IMR-90 (cell line): ENCODE data around the gene LYPD6B. TPM values are rescaled to one million over a fixed set of nuclear protein-coding genes. Genes with fewer than 3 reads are reported as not detected.

ENCODE experiments used
- ATAC-seq: fragments of 200-7000 bp; cut with Tn5 transposase; 2 replicates; pipeline ENCODE4 v1.9.1; 2020; ENCODE audit warnings: low read depth, mild to moderate bottlenecking, moderate library complexity
- BruUV-seq: library from RNA; stranded (reverse); fragments of 400-500 nt; replicated peaks from 2 replicates; lab custom pipeline; 2021; lab: Mats Ljungman, UMichigan
- CTCF ChIA-PET: fragments of 300-600 bp; formaldehyde crosslinking; extraction: SDS; loops from one replicate; lab custom pipeline; 2021; ENCODE audit warnings: antibody characterized with exemption; lab: Yijun Ruan, JAX
- POLR2A ChIA-PET: fragments of 300-600 bp; sonication (Branson Sonifier 250); formaldehyde crosslinking; loops from one replicate; lab custom pipeline; 2022; ENCODE audit warnings: antibody characterized with exemption; ENCODE audit not compliant: unreplicated experiment; lab: Charles Lee
- DNase-seq: peaks from one replicate; pipeline ENCODE4 v3.0.0; 2013
- H2AFZ ChIP-seq: replicated peaks from 2 replicates; pipeline ENCODE3; 2013; ENCODE audit warnings: low read length, mild to moderate bottlenecking; ENCODE audit not compliant: poor library complexity
- H2AK5ac ChIP-seq: 2 replicates; pipeline ENCODE4 v1.6.1; 2013; ENCODE audit warnings: low read depth, low read length, inconsistent platforms
- H2AK9ac ChIP-seq: replicated peaks from 2 replicates; pipeline ENCODE3; 2013; ENCODE audit warnings: mild to moderate bottlenecking, low read depth, low read length, moderate library complexity; ENCODE audit not compliant: poor library complexity
- H2BK120ac ChIP-seq: 2 replicates; pipeline ENCODE4 v1.6.1; 2013; ENCODE audit warnings: low read depth, low read length, inconsistent platforms
- H2BK15ac ChIP-seq: 3 replicates; pipeline ENCODE4 v1.6.1; 2013; ENCODE audit warnings: low read depth, low read length, inconsistent platforms
- H2BK20ac ChIP-seq: 2 replicates; pipeline ENCODE4 v1.6.1; 2013; ENCODE audit warnings: low read depth, mild to moderate bottlenecking, inconsistent platforms, low read length, moderate library complexity
- H2BK5ac ChIP-seq: 2 replicates; pipeline ENCODE4 v1.6.1; 2013; ENCODE audit warnings: mild to moderate bottlenecking, low read depth, low read length, inconsistent platforms; ENCODE audit not compliant: poor library complexity, severe bottlenecking
- H3K14ac ChIP-seq: replicated peaks from 2 replicates; pipeline ENCODE4 v1.6.1; 2013; ENCODE audit warnings: low read depth, low read length, inconsistent platforms
- H3K18ac ChIP-seq: 2 replicates; pipeline ENCODE4 v1.6.1; 2013; ENCODE audit warnings: low read depth, low read length, control low read depth
- H3K23ac ChIP-seq: 2 replicates; pipeline ENCODE4 v1.6.1; 2013; ENCODE audit warnings: low read depth, low read length, inconsistent platforms
- H3K27ac ChIP-seq: 2 replicates; pipeline ENCODE4 v1.5.1; 2013; ENCODE audit warnings: mild to moderate bottlenecking, control low read depth, low read length; ENCODE audit not compliant: insufficient read depth
- H3K27me3 ChIP-seq: 2 replicates; pipeline ENCODE4 v1.6.1; 2013; ENCODE audit warnings: low read length; ENCODE audit not compliant: control insufficient read depth, insufficient read depth
- H3K36me3 ChIP-seq: 2 replicates; pipeline ENCODE4 v1.6.1; 2013; ENCODE audit warnings: low read length, mixed read lengths; ENCODE audit not compliant: control insufficient read depth, insufficient read depth
- H3K4ac ChIP-seq: 2 replicates; pipeline ENCODE4 v1.6.1; 2013; ENCODE audit warnings: low read depth, low read length, inconsistent platforms
- H3K4me1 ChIP-seq: 2 replicates; pipeline ENCODE4 v1.6.1; 2013; ENCODE audit warnings: low read length, mixed read lengths; ENCODE audit not compliant: control insufficient read depth, insufficient read depth
- H3K4me2 ChIP-seq: 2 replicates; pipeline ENCODE4 v1.6.1; 2013; ENCODE audit warnings: low read depth, mild to moderate bottlenecking, control low read depth, low read length, moderate library complexity
- H3K4me3 ChIP-seq: 2 replicates; pipeline ENCODE4 v1.5.1; 2013; ENCODE audit warnings: low read depth, mild to moderate bottlenecking, control low read depth, low read length, moderate library complexity; ENCODE audit not compliant: insufficient read depth
- H3K56ac ChIP-seq: 2 replicates; pipeline ENCODE4 v1.6.1; 2013; ENCODE audit warnings: low read length, inconsistent platforms; ENCODE audit not compliant: insufficient read depth; ENCODE audit errors: extremely low read depth
- H3K79me1 ChIP-seq, 2 experiments: 2 replicates each; pipeline ENCODE4 v1.6.1; 2013; ENCODE audit warnings: low read length in 2 of 2, inconsistent platforms in 1 of 2, low read depth in 1 of 2
- H3K9ac ChIP-seq: 2 replicates; pipeline ENCODE4 v1.6.1; 2013; ENCODE audit warnings: low read depth, low read length, control low read depth
- H3K9me1 ChIP-seq: 2 replicates; pipeline ENCODE4 v1.6.1; 2013; ENCODE audit warnings: low read length, inconsistent platforms; ENCODE audit not compliant: insufficient read depth
- H3K9me3 ChIP-seq: 2 replicates; pipeline ENCODE4 v1.6.1; 2013; ENCODE audit warnings: low read length; ENCODE audit not compliant: control insufficient read depth, insufficient read depth
- H4K20me1 ChIP-seq: 2 replicates; pipeline ENCODE4 v1.6.1; 2013; ENCODE audit warnings: low read length, inconsistent platforms; ENCODE audit not compliant: insufficient read depth
- H4K5ac ChIP-seq: 2 replicates; pipeline ENCODE4 v1.6.1; 2013; ENCODE audit warnings: mild to moderate bottlenecking, low read depth, low read length, control low read depth
- H4K8ac ChIP-seq, 2 experiments: 2 replicates each; pipeline ENCODE4 v1.6.1; 2013; ENCODE audit warnings: low read depth in 2 of 2, low read length in 2 of 2, control low read depth in 1 of 2, inconsistent platforms in 1 of 2
- H4K91ac ChIP-seq: 2 replicates; pipeline ENCODE4 v1.6.1; 2013; ENCODE audit warnings: low read depth, low read length, inconsistent platforms; ENCODE audit not compliant: insufficient read depth
- BHLHE40 ChIP-seq: fragments of 150-350 bp; IDR thresholded peaks from 2 replicates; pipeline ENCODE4 v1.6.1; 2016; ENCODE audit warnings: mild to moderate bottlenecking, low read depth, low read length
- CEBPB ChIP-seq: IDR thresholded peaks from 2 replicates; pipeline ENCODE4 v1.6.1; 2012; ENCODE audit warnings: low read depth, low read length, improper control_type of control experiment
- CHD1 ChIP-seq: IDR thresholded peaks from 2 replicates; pipeline ENCODE4 v1.6.1; 2012; ENCODE audit warnings: low read depth, low read length, improper control_type of control experiment
- CTCF ChIP-seq: conservative IDR thresholded peaks from 2 replicates; pipeline ENCODE4 v1.5.1; 2012; ENCODE audit warnings: mild to moderate bottlenecking, low read depth, low read length, improper control_type of control experiment
- ELK1 ChIP-seq: fragments of 150-350 bp; IDR thresholded peaks from 2 replicates; pipeline ENCODE4 v1.6.1; 2016; ENCODE audit warnings: low read depth, mild to moderate bottlenecking, low read length, moderate library complexity, borderline replicate concordance
- FOS ChIP-seq: fragments of 150-350 bp; IDR thresholded peaks from 2 replicates; pipeline ENCODE4 v1.6.1; 2016; ENCODE audit warnings: low read depth, low read length
- MAFK ChIP-seq: IDR thresholded peaks from 2 replicates; pipeline ENCODE4 v1.6.1; 2012; ENCODE audit warnings: low read depth, low read length, improper control_type of control experiment
- MAZ ChIP-seq: IDR thresholded peaks from 2 replicates; pipeline ENCODE4 v1.6.1; 2012; ENCODE audit warnings: low read depth, mild to moderate bottlenecking, low read length, improper control_type of control experiment, moderate library complexity, borderline replicate concordance
- MXI1 ChIP-seq: IDR thresholded peaks from 2 replicates; pipeline ENCODE4 v1.6.1; 2012; ENCODE audit warnings: low read depth, mild to moderate bottlenecking, low read length, moderate library complexity, borderline replicate concordance
- NFE2L2 ChIP-seq: fragments of 150-350 bp; IDR thresholded peaks from 2 replicates; pipeline ENCODE4 v1.6.1; 2016; ENCODE audit warnings: low read depth, mild to moderate bottlenecking, low read length
- POLR2A ChIP-seq: IDR thresholded peaks from 2 replicates; pipeline ENCODE4 v1.6.1; 2012; ENCODE audit warnings: mild to moderate bottlenecking, low read depth, low read length
- RAD21 ChIP-seq: IDR thresholded peaks from 2 replicates; pipeline ENCODE4 v1.6.1; 2012; ENCODE audit warnings: low read length, improper control_type of control experiment
- RCOR1 ChIP-seq: IDR thresholded peaks from 2 replicates; pipeline ENCODE4 v1.6.1; 2012; ENCODE audit warnings: mild to moderate bottlenecking, low read length, improper control_type of control experiment; ENCODE audit not compliant: insufficient replicate concordance
- RFX5 ChIP-seq: IDR thresholded peaks from 2 replicates; pipeline ENCODE4 v1.8.0; 2012; ENCODE audit warnings: low read depth, mild to moderate bottlenecking, low read length, moderate library complexity
- SMC3 ChIP-seq: fragments of 150-350 bp; IDR thresholded peaks from 2 replicates; pipeline ENCODE4 v1.6.1; 2016; ENCODE audit warnings: low read depth, mild to moderate bottlenecking, antibody characterized with exemption, low read length, moderate library complexity
- USF2 ChIP-seq: fragments of 150-350 bp; IDR thresholded peaks from 2 replicates; pipeline ENCODE4 v1.6.1; 2017; ENCODE audit warnings: mild to moderate bottlenecking, antibody characterized with exemption, low read length, low read depth
- WGBS, 2 experiments: methylation state at CpG; one replicate each; pipeline versions ENCODE4 v1.1.5 to v1.1.7; 2013; ENCODE audit warnings: missing lambda C conversion rate in 2 of 2; ENCODE audit not compliant: insufficient read length in 1 of 2; ENCODE audit errors: extremely low coverage in 2 of 2; 5-methylcytosine and 5-hydroxymethylcytosine counted together
- dilution Hi-C: fragments of 300-500 bp; cut with HindIII; formaldehyde crosslinking; loops from one replicate; pipeline ENCODE4 v1.14.3; 2018; ENCODE audit warnings: low sequenced_read_pairs; ENCODE audit not compliant: unreplicated experiment
- in situ Hi-C: fragments of 300-500 bp; cut with MboI; formaldehyde crosslinking; loops from 3 replicates; pipeline ENCODE4 v1.14.3; 2019; ENCODE audit warnings: low sequenced_read_pairs, inconsistent platforms, mixed read lengths
- intact Hi-C: fragments of 100-400 bp; cut with micrococcal nuclease; formaldehyde crosslinking; loops from 2 replicates; pipeline ENCODE4 v1.10.0; 2022
- polyA plus RNA-seq, 3 experiments: library from polyadenylated mRNA; depleted of rRNA; stranded (reverse); fragments of >200 nt; gene quantifications; 2 replicates each; pipeline ENCODE4 v1.2.3, GENCODE V29; 2012; ENCODE audit warnings: low replicate concordance in 1 of 3
- total RNA-seq: library from RNA; depleted of rRNA; stranded (reverse); fragments of >200 nt; gene quantifications from 2 replicates; pipeline ENCODE4 v1.2.3, GENCODE V29; 2012

LYPD6B gene
- total and polyA plus RNA-seq, 2 of the 4 experiments (the other 2 are of a cell fraction) = 0.05 TPM; not detected in 1

GRCh38 chr2:148996805-148997204 is 41.7 kb upstream of the LYPD6B start:
- H2BK15ac ChIP-seq = no peak overlapping the region
- intact Hi-C loops = no loop called here
- peaks cover 7% of the 10 kb centered on the region for H3K27me3 ChIP-seq
- no peaks in the 10 kb centered on the region for H3K9me3 ChIP-seq
- H3K4ac ChIP-seq = no peak overlapping the region
- no peak overlapping the region for H4K91ac ChIP-seq
- H2AFZ ChIP-seq = no peak overlapping the region
- no peak overlapping the region for H2BK120ac ChIP-seq
- H3K27ac ChIP-seq = no peak overlapping the region
- TF ChIP-seq CEBPB = no peak
- TF ChIP-seq ELK1 = no peak
- no peak for TF ChIP-seq MXI1
- no peak for TF ChIP-seq MAFK
- no peak for TF ChIP-seq SMC3
- no peak for TF ChIP-seq NFE2L2
- no peak for TF ChIP-seq RFX5
- no peak for TF ChIP-seq POLR2A
- TF ChIP-seq FOS = no peak
- TF ChIP-seq MAZ = no peak
- no peak for TF ChIP-seq RAD21
- no peak for TF ChIP-seq BHLHE40
- no peak for TF ChIP-seq RCOR1
- no peak for TF ChIP-seq USF2
- TF ChIP-seq CTCF = no peak
- no peak for TF ChIP-seq CHD1
- H4K5ac ChIP-seq = no peak overlapping the region
- no peak overlapping the region for H3K4me2 ChIP-seq
- H2AK5ac ChIP-seq = no peak overlapping the region
- no peaks in the 10 kb centered on the region for H3K36me3 ChIP-seq
- in situ Hi-C loops = loop anchor here (25.0 kb wide), 1 partner anchor 1010 kb away; no protein-coding TSS in a partner anchor
- no peak overlapping the region for H3K4me3 ChIP-seq
- no peak for ATAC-seq
- no peaks in the 10 kb centered on the region for H4K20me1 ChIP-seq
- WGBS, 2 experiments = 60% methylated on average over 2 of the region's 6 CpGs; no CpG with 5 or more reads in 1 of the 2 experiments
- no peak overlapping the region for H3K9ac ChIP-seq
- no peak overlapping the region for H3K56ac ChIP-seq
- H2BK5ac ChIP-seq = no peak overlapping the region
- no peak overlapping the region for H4K8ac ChIP-seq
- H2AK9ac ChIP-seq = no peak overlapping the region
- no peak overlapping the region for H3K23ac ChIP-seq
- no TSS peak for BruUV-seq
- DNase-seq = no peak
- H3K18ac ChIP-seq = no peak overlapping the region
- H2BK20ac ChIP-seq = no peak overlapping the region
- H3K4me1 ChIP-seq = no peaks in the 10 kb centered on the region
- POLR2A ChIA-PET = no interaction called here
- H3K79me1 ChIP-seq = no peaks in the 10 kb centered on the region
- H3K14ac ChIP-seq = no peak overlapping the region
- dilution Hi-C loops = no loop called here
- CTCF ChIA-PET = no interaction called here
- no peaks in the 10 kb centered on the region for H3K9me1 ChIP-seq
